Suprapubic skin (tissue), 4 donors: ENCODE measurements around the gene MLLT6. TPM values are rescaled to one million over a fixed set of nuclear protein-coding genes. Genes with fewer than 3 reads are reported as not detected.

Experiments
- DNase-seq, 2 donors: peaks; one replicate each; pipeline ENCODE4 v3.0.0-alpha.2; 2019; ENCODE audit warnings: low spot score in 2 of 2
- H3K27ac ChIP-seq: fragments of 200-600 bp; sonication (generic); one replicate; pipeline ENCODE4 v1.5.1; 2019
- H3K27me3 ChIP-seq: fragments of 200-600 bp; sonication (generic); one replicate; pipeline ENCODE4 v1.5.1; 2019
- H3K36me3 ChIP-seq: fragments of 200-600 bp; sonication (generic); one replicate; pipeline ENCODE4 v1.5.1; 2019
- H3K4me1 ChIP-seq: fragments of 200-600 bp; sonication (generic); one replicate; pipeline ENCODE4 v1.5.1; 2019
- H3K4me3 ChIP-seq: fragments of 200-600 bp; sonication (generic); one replicate; pipeline ENCODE4 v1.5.1; 2019; ENCODE audit warnings: mild to moderate bottlenecking
- H3K9me3 ChIP-seq: fragments of 200-600 bp; sonication (generic); one replicate; pipeline ENCODE4 v1.5.1; 2019
- CTCF ChIP-seq, 2 donors: fragments of 200-600 bp in 1 of 2; fragments of 450-650 bp in 1 of 2; sonication (generic) in 1 of 2; IDR thresholded peaks; one replicate each; pipeline ENCODE4 v1.5.1; 2016 to 2019; ENCODE audit warnings: antibody characterized with exemption in 2 of 2, mild to moderate bottlenecking in 1 of 2, moderate library complexity in 1 of 2
- EP300 ChIP-seq: sonication (generic); formaldehyde crosslinking; IDR thresholded peaks from one replicate; pipeline ENCODE4 v1.6.1; 2017; ENCODE audit warnings: antibody characterized with exemption
- POLR2A ChIP-seq, 2 donors: fragments of 450-650 bp; IDR thresholded peaks; one replicate each; pipeline ENCODE4 v1.6.1; 2017; ENCODE audit warnings: antibody characterized with exemption in 2 of 2, mild to moderate bottlenecking in 2 of 2, moderate library complexity in 2 of 2
- POLR2AphosphoS5 ChIP-seq, 3 donors: sonication (generic); formaldehyde crosslinking; IDR thresholded peaks; one replicate each; pipeline ENCODE4 v1.6.1; 2017; ENCODE audit warnings: antibody characterized with exemption in 3 of 3
- WGBS: methylation state at CpG from one replicate; pipeline ENCODE4 v1.1.5; 2018; 5-methylcytosine and 5-hydroxymethylcytosine counted together
- total RNA-seq, 4 donors: library from RNA; depleted of rRNA; stranded (reverse); fragments of >200 nt; gene quantifications; one replicate each; pipeline ENCODE4 v1.1.0, GENCODE V29; 2016

The MLLT6 gene
- total RNA-seq, 4 donors from 2014 or later, result 62.7 to 136 (median 79.0) TPM

- WGBS, result 7% methylated on average over 17 of the region's 20 CpGs
- TF ChIP-seq POLR2A (IDR thresholded peaks at IDR 0.05) (no peak), CTCF (IDR thresholded peaks at IDR 0.05) (no peak), POLR2AphosphoS5 (IDR thresholded peaks at IDR 0.05) (no peak), EP300 (no peak)
- Histone ChIP-seq H3K9me3 (no peaks in the 10 kb centered on the region), H3K27ac (peak overlapping the region; percentile 90), H3K36me3 (peaks cover 16% of the 10 kb centered on the region), H3K4me3 (peak overlapping the region; percentile 85), H3K4me1 (peaks cover 61% of the 10 kb centered on the region), H3K27me3 (no peaks in the 10 kb centered on the region)
- no peak for DNase-seq
These were observed 1.6 kb downstream of the MLLT6 start for GRCh38 chr17:38706505-38707216.

GRCh38 chr17:38707678-38708351 is 2.7 kb downstream of the MLLT6 start:
- Histone ChIP-seq H3K36me3 (peaks cover 27% of the 10 kb centered on the region), H3K9me3 (no peaks in the 10 kb centered on the region), H3K4me3 (no peak overlapping the region), H3K4me1 (peaks cover 53% of the 10 kb centered on the region), H3K27me3 (no peaks in the 10 kb centered on the region), H3K27ac (no peak overlapping the region)
- TF ChIP-seq EP300, result no peak
- DNase-seq, result no peak
- WGBS, result 79% methylated on average over 21 of the region's 21 CpGs

- WGBS, result 85% methylated on average over 18 of the region's 18 CpGs
- no peak for TF ChIP-seq EP300
- DNase-seq, result no peak
- Histone ChIP-seq H3K36me3 (peaks cover 42% of the 10 kb centered on the region), H3K4me1 (peaks cover 41% of the 10 kb centered on the region), H3K9me3 (no peaks in the 10 kb centered on the region), H3K27ac (no peak overlapping the region), H3K4me3 (no peak overlapping the region), H3K27me3 (no peaks in the 10 kb centered on the region)
These were observed 4.2 kb downstream of the MLLT6 start for GRCh38 chr17:38709104-38709820.

- no peaks in the 10 kb centered on the region for H3K9me3 ChIP-seq
- H3K27me3 ChIP-seq, result no peaks in the 10 kb centered on the region
- H3K27ac ChIP-seq, result no peak overlapping the region
- TF ChIP-seq CTCF (IDR thresholded peaks at IDR 0.05), result no peak
- TF ChIP-seq POLR2A (IDR thresholded peaks at IDR 0.05), result no peak
- TF ChIP-seq EP300, result no peak
- no peak for TF ChIP-seq POLR2AphosphoS5 (IDR thresholded peaks at IDR 0.05)
- H3K4me1 ChIP-seq, result peaks cover 37% of the 10 kb centered on the region
- H3K36me3 ChIP-seq, result peaks cover 49% of the 10 kb centered on the region
- H3K4me3 ChIP-seq, result no peak overlapping the region
- 55% methylated on average over 13 of the region's 13 CpGs for WGBS
- DNase-seq, result no peak
These were observed 5.0 kb downstream of the MLLT6 start for GRCh38 chr17:38709864-38710603.

- Histone ChIP-seq H3K4me3 (no peak overlapping the region), H3K4me1 (peaks cover 37% of the 10 kb centered on the region), H3K36me3 (peaks cover 54% of the 10 kb centered on the region), H3K9me3 (no peaks in the 10 kb centered on the region), H3K27me3 (no peaks in the 10 kb centered on the region), H3K27ac (no peak overlapping the region)
- TF ChIP-seq POLR2A (IDR thresholded peaks at IDR 0.05), result no peak
- no peak for TF ChIP-seq CTCF (IDR thresholded peaks at IDR 0.05)
- TF ChIP-seq EP300, result no peak
- TF ChIP-seq POLR2AphosphoS5 (IDR thresholded peaks at IDR 0.05), result no peak
- 86% methylated on average over 3 of the region's 3 CpGs for WGBS
- no peak for DNase-seq
These were observed 5.5 kb downstream of the MLLT6 start for GRCh38 chr17:38710604-38710962.
